HepG2 (cell line): ENCODE results near the gene KIAA0040. TPM values are rescaled to one million over a fixed set of nuclear protein-coding genes. Genes with fewer than 3 reads are reported as not detected.

ENCODE experiments used
- ATAC-seq: fragments of 200-7000 bp; cut with Tn5 transposase; 3 replicates; pipeline ENCODE4 v1.9.1; 2020; ENCODE audit warnings: mild to moderate bottlenecking, moderate library complexity
- BruUV-seq: library from RNA; stranded (reverse); fragments of 400-500 nt; replicated peaks from 2 replicates; lab custom pipeline; 2021; lab: Mats Ljungman, UMichigan
- CTCF ChIA-PET: fragments of 300-600 bp; formaldehyde crosslinking; extraction: SDS; loops from one replicate; lab custom pipeline; 2021; ENCODE audit warnings: low total read pairs, inconsistent platforms, low intra/inter-chr PET ratio; lab: Yijun Ruan, JAX
- POLR2A ChIA-PET: fragments of 350-600 bp; sonication (Branson Sonifier 250); formaldehyde crosslinking; loops from one replicate; lab custom pipeline; 2020; ENCODE audit warnings: antibody characterized with exemption, inconsistent platforms; lab: Yijun Ruan, JAX
- DNase-seq: peaks from one replicate; pipeline ENCODE4 v3.0.0-alpha.2; 2015; ENCODE audit warnings: low spot score
- FAIRE-seq: peaks from 3 replicates; lab custom pipeline; 2011; peaks lifted over from hg19 to GRCh38; lab: Jason Lieb, UNC
- H2AFZ ChIP-seq: one replicate; pipeline ENCODE4 v1.6.1; 2011; ENCODE audit warnings: low read length, inconsistent platforms
- H3K27ac ChIP-seq: fragments of 300-600 bp; 3 replicates; pipeline ENCODE4 v1.8.0; 2011; ENCODE audit warnings: mixed run types, mild to moderate bottlenecking, mixed read lengths, low read length, inconsistent platforms; ENCODE audit not compliant: insufficient read depth; ENCODE audit errors: extremely low read length
- H3K27me3 ChIP-seq, 2 experiments: fragments of 200-600 bp in 1 of 2; 2 replicates in 1 of 2; 3 replicates in 1 of 2; pipeline versions ENCODE4 v1.6.0 to v1.8.0; 2011; ENCODE audit warnings: low read length in 2 of 2, mild to moderate bottlenecking in 2 of 2, moderate library complexity in 2 of 2, inconsistent platforms in 1 of 2; ENCODE audit not compliant: insufficient read depth in 2 of 2, control insufficient read depth in 1 of 2
- H3K36me3 ChIP-seq, 2 experiments: fragments of 200-600 bp in 1 of 2; replicated peaks in 1 of 2; 2 replicates in 1 of 2; 3 replicates in 1 of 2; pipeline versions ENCODE4 v1.5.1 to v1.8.0; 2011; ENCODE audit warnings: low read length in 2 of 2, inconsistent platforms in 1 of 2; ENCODE audit not compliant: insufficient read depth in 2 of 2, control insufficient read depth in 1 of 2
- H3K4me1 ChIP-seq: 2 replicates; pipeline ENCODE4 v1.5.1; 2012; ENCODE audit warnings: low read length, inconsistent platforms; ENCODE audit not compliant: insufficient read depth
- H3K4me2 ChIP-seq: 2 replicates; pipeline ENCODE4 v1.6.0; 2011; ENCODE audit warnings: low read depth, low read length, inconsistent platforms
- H3K4me3 ChIP-seq, 3 experiments: fragments of 200-600 bp in 1 of 3; sonication (generic), shearing (Covaris generic) in 1 of 3; replicated peaks in 1 of 3; 2 replicates each; pipeline ENCODE4 v1.5.1; 2011 to 2016; ENCODE audit warnings: low read length in 3 of 3, inconsistent platforms in 2 of 3, low read depth in 2 of 3, mild to moderate bottlenecking in 2 of 3, control low read depth in 1 of 3, mixed read lengths in 1 of 3; ENCODE audit not compliant: insufficient read depth in 1 of 3
- H3K79me2 ChIP-seq: one replicate; pipeline ENCODE4 v1.6.1; 2011; ENCODE audit warnings: low read length, inconsistent platforms; ENCODE audit not compliant: insufficient read depth
- H3K9ac ChIP-seq: 2 replicates; pipeline ENCODE4 v1.6.0; 2011; ENCODE audit warnings: mild to moderate bottlenecking, low read depth, low read length, inconsistent platforms; ENCODE audit not compliant: insufficient read depth
- H3K9me3 ChIP-seq: 2 replicates; pipeline ENCODE4 v1.5.1; 2012; ENCODE audit warnings: mild to moderate bottlenecking, low read length
- H4K20me1 ChIP-seq: 2 replicates; pipeline ENCODE4 v1.6.0; 2011; ENCODE audit warnings: inconsistent platforms, mild to moderate bottlenecking, low read length, moderate library complexity; ENCODE audit not compliant: insufficient read depth
- CREM ChIP-seq, 2 experiments: sonication (generic) in 1 of 2; formaldehyde crosslinking in 1 of 2; IDR thresholded peaks; 2 replicates each; pipeline versions ENCODE4 v1.4.0 to v1.6.1; 2016 to 2020; ENCODE audit warnings: antibody characterized with exemption in 1 of 2, mild to moderate bottlenecking in 1 of 2, missing genetic modification reagents in 1 of 2
- JUND ChIP-seq: sonication (generic); formaldehyde crosslinking; IDR thresholded peaks from 2 replicates; pipeline ENCODE4 v1.8.0; 2022; ENCODE audit warnings: mild to moderate bottlenecking, missing genetic modification reagents
- TAF15 ChIP-seq: fragments of 200-400 bp; formaldehyde crosslinking; IDR thresholded peaks from one replicate; pipeline ENCODE4 v1.6.1; 2018; ENCODE audit warnings: mild to moderate bottlenecking, low read depth, low read length; ENCODE audit not compliant: poor library complexity, severe bottlenecking
- U2AF2 ChIP-seq: fragments of 200-400 bp; formaldehyde crosslinking; IDR thresholded peaks from 2 replicates; pipeline ENCODE4 v1.6.1; 2017; ENCODE audit warnings: low read depth, mild to moderate bottlenecking, low read length
- ZNF224 ChIP-seq: sonication (generic); formaldehyde crosslinking; IDR thresholded peaks from 2 replicates; pipeline ENCODE4 v1.5.0; 2020; ENCODE audit warnings: mild to moderate bottlenecking, missing genetic modification reagents
- ZNF3 ChIP-seq: IDR thresholded peaks from 2 replicates; pipeline ENCODE4 v1.7.0; 2017; ENCODE audit warnings: inconsistent platforms
- WGBS: methylation state at CpG from one replicate; pipeline ENCODE4 v1.1.6; 2017; ENCODE audit warnings: low lambda C conversion rate; 5-methylcytosine and 5-hydroxymethylcytosine counted together
- in situ Hi-C: cut with HindIII; loops from 2 replicates; pipeline ENCODE4 v1.10.0; 2017; ENCODE audit warnings: low pct_unique_long_range_greater_than_20kb; ENCODE audit not compliant: extremely low pct_ligation_motif_present
- intact Hi-C: fragments of 100-400 bp; cut with micrococcal nuclease; formaldehyde crosslinking; loops from one replicate; pipeline ENCODE4 v1.10.0; 2022; ENCODE audit not compliant: unreplicated experiment
- polyA plus RNA-seq, 8 experiments: library from polyadenylated mRNA; depleted of rRNA in 3 of 8; stranded (reverse) in 7 of 8; unstranded in 1 of 8; fragments of >200 nt; fragmentation: Illumina TruSeq in 4 of 8; extraction: Trizol in 4 of 8; gene quantifications; 2 replicates each; pipeline versions ENCODE4 v1.2.1 to v1.2.3, GENCODE V29; 2011 to 2016; ENCODE audit warnings: low read depth in 4 of 8, missing spikeins in 1 of 8, mixed read lengths in 1 of 8; ENCODE audit not compliant: insufficient read depth in 1 of 8
- total RNA-seq, 5 experiments: library from RNA; depleted of rRNA; stranded (reverse); fragments of >200 nt; fragmentation: Illumina TruSeq; extraction: Trizol; gene quantifications; 2 replicates each; pipeline ENCODE4 v1.2.3, GENCODE V29; 2016; ENCODE audit warnings: low read depth in 1 of 5
- TF ChIP-seq, protein P1 (sequence below): sonication (generic); formaldehyde crosslinking; IDR thresholded peaks from 2 replicates; pipeline ENCODE4 v1.5.0; 2020; ENCODE audit warnings: mild to moderate bottlenecking, missing genetic modification reagents
- TF ChIP-seq, protein P2 (sequence below): sonication (generic); formaldehyde crosslinking; IDR thresholded peaks from 2 replicates; pipeline ENCODE4 v1.4.0; 2020; ENCODE audit warnings: missing genetic modification reagents, borderline replicate concordance

Gene KIAA0040
- total and polyA plus RNA-seq, 2 of the 13 experiments (the other 11 are each of a cell fraction or from before 2014, with no cell fraction given) = 0.24 to 0.26 TPM

DNA sequence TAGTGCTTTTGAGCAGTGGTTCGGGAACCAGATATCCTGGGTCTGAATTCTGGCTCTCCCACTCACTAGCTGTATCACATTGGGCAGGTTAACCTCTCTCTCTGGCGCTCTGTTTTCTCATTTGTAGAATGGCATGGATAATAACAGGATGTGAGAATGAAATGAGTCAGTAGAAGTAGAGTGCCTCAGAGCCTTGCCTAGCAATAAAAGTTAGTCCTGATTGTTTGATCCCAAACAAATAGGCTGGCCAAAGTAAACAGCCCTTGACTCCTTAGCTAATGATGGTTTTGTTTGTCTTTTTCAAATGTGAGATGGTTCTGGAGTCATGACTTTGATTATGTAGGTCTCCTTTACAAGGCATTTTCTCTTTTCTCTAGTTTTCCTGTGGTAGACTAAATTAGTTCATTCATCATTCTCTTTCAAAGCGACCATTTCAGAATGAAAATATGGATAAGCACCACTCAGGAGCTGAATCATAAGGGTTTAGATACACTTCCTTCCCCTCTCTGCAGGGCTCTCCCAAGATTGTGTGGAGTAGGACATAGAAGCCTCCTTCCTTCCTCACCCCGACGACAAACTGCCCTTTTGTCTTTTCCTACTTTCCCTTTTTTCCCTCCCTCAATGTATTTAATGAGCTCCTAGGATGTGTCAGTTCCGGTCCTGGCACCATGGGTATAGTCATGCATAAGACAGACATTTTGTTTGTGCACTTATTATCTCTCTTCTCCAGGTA lies 23.1 kb downstream of the KIAA0040 start (continued):
- TF ChIP-seq, protein P1, sequence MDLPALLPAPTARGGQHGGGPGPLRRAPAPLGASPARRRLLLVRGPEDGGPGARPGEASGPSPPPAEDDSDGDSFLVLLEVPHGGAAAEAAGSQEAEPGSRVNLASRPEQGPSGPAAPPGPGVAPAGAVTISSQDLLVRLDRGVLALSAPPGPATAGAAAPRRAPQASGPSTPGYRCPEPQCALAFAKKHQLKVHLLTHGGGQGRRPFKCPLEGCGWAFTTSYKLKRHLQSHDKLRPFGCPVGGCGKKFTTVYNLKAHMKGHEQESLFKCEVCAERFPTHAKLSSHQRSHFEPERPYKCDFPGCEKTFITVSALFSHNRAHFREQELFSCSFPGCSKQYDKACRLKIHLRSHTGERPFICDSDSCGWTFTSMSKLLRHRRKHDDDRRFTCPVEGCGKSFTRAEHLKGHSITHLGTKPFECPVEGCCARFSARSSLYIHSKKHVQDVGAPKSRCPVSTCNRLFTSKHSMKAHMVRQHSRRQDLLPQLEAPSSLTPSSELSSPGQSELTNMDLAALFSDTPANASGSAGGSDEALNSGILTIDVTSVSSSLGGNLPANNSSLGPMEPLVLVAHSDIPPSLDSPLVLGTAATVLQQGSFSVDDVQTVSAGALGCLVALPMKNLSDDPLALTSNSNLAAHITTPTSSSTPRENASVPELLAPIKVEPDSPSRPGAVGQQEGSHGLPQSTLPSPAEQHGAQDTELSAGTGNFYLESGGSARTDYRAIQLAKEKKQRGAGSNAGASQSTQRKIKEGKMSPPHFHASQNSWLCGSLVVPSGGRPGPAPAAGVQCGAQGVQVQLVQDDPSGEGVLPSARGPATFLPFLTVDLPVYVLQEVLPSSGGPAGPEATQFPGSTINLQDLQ = no peak
- TF ChIP-seq, all 625 proteins: peak for 0

DNA sequence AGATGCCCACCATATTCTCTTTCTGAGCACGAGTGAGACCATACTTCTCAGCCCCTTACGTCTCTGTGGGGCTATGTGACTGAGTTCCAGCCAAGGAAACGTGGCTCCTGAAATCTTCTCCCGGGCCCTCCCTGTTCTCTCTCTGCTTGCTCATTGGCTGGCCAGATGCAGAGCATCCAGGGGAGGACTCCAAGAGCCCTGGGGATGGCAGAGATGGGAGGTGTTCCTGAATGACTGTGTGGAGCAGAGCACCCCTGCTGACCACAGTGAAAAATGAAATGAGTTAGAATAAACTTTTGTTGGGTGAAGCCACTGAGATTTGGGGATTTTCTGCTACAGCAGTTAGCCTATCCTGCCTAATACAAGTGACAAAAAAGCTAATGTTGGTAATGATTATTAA lies 23.8 kb downstream of the KIAA0040 start:
- ChIA-PET CTCF (no interaction called here), POLR2A (no interaction called here)
- no peak for FAIRE-seq
- Histone ChIP-seq H3K27ac (no peak overlapping the region), H3K9me3 (no peaks in the 10 kb centered on the region), H3K79me2 (no peaks in the 10 kb centered on the region), H3K4me1 (no peaks in the 10 kb centered on the region), H4K20me1 (no peaks in the 10 kb centered on the region), H3K36me3 (no peaks in the 10 kb centered on the region), H3K4me3 (no peak overlapping the region), H3K27me3 (no peaks in the 10 kb centered on the region), H3K4me2 (no peak overlapping the region), H3K9ac (no peak overlapping the region), H2AFZ (no peak overlapping the region)
- in situ Hi-C loops (loop anchor here (25.0 kb wide), 3 partner anchors 719 to 1669 kb away; no protein-coding TSS in a partner anchor), intact Hi-C loops (no loop called here)
- ATAC-seq = no peak
- no peak for TF ChIP-seq TAF15
- no peak for TF ChIP-seq ZNF224 (CRISPR knock-in tag)
- no peak for TF ChIP-seq JUND (CRISPR knock-in tag)
- TF ChIP-seq CREM (IDR thresholded peaks at IDR 0.05) = no peak
- no peak for TF ChIP-seq CREM (CRISPR knock-in tag; IDR thresholded peaks at IDR 0.05)
- TF ChIP-seq U2AF2 = no peak
- no peak for TF ChIP-seq ZNF3
- TF ChIP-seq, protein P2, sequence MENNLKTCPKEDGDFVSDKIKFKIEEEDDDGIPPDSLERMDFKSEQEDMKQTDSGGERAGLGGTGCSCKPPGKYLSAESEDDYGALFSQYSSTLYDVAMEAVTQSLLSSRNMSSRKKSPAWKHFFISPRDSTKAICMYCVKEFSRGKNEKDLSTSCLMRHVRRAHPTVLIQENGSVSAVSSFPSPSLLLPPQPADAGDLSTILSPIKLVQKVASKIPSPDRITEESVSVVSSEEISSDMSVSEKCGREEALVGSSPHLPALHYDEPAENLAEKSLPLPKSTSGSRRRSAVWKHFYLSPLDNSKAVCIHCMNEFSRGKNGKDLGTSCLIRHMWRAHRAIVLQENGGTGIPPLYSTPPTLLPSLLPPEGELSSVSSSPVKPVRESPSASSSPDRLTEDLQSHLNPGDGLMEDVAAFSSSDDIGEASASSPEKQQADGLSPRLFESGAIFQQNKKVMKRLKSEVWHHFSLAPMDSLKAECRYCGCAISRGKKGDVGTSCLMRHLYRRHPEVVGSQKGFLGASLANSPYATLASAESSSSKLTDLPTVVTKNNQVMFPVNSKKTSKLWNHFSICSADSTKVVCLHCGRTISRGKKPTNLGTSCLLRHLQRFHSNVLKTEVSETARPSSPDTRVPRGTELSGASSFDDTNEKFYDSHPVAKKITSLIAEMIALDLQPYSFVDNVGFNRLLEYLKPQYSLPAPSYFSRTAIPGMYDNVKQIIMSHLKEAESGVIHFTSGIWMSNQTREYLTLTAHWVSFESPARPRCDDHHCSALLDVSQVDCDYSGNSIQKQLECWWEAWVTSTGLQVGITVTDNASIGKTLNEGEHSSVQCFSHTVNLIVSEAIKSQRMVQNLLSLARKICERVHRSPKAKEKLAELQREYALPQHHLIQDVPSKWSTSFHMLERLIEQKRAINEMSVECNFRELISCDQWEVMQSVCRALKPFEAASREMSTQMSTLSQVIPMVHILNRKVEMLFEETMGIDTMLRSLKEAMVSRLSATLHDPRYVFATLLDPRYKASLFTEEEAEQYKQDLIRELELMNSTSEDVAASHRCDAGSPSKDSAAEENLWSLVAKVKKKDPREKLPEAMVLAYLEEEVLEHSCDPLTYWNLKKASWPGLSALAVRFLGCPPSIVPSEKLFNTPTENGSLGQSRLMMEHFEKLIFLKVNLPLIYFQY (CRISPR knock-in tag) = no peak
- 30% methylated on average over 4 of the region's 4 CpGs for WGBS
- no TSS peak for BruUV-seq
- no peak for DNase-seq
